D721Med (cell line): ENCODE measurements around the gene GAS6.
"Not testable (repeated sequence)": the region's sequence is repeated elsewhere in the genome, so short reads cannot be mapped to it uniquely, and the experiment has no call there.

Experiments
- DNase-seq: peaks from one replicate; pipeline ENCODE4 v3.0.0; 2011; ENCODE audit warnings: low spot score; ENCODE audit not compliant: insufficient read length
- FAIRE-seq: peaks from 2 replicates; lab custom pipeline; 2011; peaks lifted over from hg19 to GRCh38; lab: Jason Lieb, UNC
- TF ChIP-seq, protein P1 (sequence below): IDR thresholded peaks from 2 replicates; pipeline ENCODE4 v1.5.1; 2012; ENCODE audit warnings: mild to moderate bottlenecking, control low read depth; ENCODE audit not compliant: insufficient read depth; ENCODE audit errors: missing control alignments

The GAS6 gene

DNA sequence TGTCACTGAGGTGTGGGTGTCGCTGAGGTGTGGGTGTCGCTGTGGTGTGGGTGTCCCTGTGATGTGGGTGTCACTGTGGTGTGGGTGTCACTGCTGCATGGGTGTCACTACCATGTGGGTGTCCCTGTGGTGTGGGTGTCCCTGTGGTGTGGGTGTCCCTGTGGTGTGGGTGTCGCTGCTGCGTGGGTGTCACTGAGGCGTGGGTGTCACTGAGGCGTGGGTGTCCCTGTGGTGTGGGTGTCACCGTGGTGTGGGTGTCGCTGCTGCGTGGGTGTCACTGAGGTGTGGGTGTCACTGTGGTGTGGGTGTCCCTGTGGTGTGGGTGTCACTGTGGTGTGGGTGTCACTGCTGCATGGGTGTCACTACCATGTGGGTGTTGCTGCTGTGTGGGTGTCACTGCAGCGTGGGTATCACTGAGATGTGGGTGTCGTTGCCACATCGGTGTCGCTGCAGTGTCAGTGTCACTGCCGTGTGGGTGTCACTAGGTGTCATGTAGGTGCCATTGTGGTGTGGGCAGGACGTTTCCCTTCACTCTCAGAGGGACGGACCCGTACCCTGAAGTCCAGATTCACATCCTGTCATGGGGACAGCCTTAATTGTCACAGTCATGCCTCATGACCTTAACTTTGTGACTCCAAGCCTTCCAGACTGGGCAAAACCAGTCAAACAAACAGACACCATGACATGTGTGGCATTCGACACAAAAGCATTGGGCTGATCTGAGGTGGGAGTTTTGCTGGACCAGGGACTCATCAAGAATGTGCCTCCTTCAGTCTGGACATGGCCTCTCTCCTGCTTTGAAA lies 12.7 kb upstream of the GAS6 start:
- TF ChIP-seq, protein P1, sequence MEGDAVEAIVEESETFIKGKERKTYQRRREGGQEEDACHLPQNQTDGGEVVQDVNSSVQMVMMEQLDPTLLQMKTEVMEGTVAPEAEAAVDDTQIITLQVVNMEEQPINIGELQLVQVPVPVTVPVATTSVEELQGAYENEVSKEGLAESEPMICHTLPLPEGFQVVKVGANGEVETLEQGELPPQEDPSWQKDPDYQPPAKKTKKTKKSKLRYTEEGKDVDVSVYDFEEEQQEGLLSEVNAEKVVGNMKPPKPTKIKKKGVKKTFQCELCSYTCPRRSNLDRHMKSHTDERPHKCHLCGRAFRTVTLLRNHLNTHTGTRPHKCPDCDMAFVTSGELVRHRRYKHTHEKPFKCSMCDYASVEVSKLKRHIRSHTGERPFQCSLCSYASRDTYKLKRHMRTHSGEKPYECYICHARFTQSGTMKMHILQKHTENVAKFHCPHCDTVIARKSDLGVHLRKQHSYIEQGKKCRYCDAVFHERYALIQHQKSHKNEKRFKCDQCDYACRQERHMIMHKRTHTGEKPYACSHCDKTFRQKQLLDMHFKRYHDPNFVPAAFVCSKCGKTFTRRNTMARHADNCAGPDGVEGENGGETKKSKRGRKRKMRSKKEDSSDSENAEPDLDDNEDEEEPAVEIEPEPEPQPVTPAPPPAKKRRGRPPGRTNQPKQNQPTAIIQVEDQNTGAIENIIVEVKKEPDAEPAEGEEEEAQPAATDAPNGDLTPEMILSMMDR: no peak
- FAIRE-seq: no peak
- DNase-seq: no peak

DNA sequence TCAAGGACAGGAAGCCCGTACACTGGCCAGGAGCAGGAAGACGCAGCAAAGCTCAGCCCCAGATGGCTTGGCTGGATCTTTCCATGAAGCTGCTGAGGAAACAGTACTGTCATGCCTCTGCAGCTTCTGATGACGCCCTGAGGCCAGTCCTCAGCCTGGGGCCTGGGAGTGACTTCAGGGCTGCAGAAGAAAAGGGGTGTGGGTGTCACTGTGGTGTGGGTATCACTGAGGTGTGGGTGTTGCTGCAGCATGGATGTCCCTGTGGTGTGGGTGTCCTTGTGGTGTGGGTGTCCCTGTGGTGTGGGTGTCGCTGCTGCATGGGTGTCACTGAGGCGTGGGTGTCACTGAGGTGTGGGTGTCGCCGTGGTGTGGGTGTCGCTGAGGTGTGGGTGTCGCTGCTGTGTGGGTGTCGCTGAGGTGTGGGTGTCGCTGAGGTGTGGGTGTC lies 12.0 kb upstream of the GAS6 start:
- DNase-seq: no peak
- no peak for FAIRE-seq

DNA sequence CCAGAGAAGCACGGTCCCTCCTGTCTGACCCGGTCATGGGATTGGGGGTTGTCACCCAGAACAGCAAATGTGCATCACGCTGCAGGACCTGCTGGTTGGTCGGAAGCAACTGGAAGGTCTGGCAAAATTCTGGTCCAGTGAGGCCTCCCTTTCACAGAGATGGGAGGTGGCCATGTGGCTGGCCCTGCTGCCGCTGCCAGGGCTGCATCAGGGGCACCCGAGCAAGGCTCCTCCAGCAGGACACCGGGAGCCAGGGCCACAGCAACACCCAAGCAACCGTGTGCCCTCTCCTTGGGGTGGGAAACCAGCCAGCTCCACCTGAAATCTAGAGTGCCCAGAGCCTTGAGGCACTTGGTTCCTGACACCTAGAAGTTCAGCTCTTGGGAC lies 11.5 kb upstream of the GAS6 start:
- no peak for DNase-seq
- TF ChIP-seq, protein P1: no peak
- no peak for FAIRE-seq

More for the DNA sequence above, 12.0 kb upstream of the GAS6 start:
- TF ChIP-seq, protein P1: no peak

DNA sequence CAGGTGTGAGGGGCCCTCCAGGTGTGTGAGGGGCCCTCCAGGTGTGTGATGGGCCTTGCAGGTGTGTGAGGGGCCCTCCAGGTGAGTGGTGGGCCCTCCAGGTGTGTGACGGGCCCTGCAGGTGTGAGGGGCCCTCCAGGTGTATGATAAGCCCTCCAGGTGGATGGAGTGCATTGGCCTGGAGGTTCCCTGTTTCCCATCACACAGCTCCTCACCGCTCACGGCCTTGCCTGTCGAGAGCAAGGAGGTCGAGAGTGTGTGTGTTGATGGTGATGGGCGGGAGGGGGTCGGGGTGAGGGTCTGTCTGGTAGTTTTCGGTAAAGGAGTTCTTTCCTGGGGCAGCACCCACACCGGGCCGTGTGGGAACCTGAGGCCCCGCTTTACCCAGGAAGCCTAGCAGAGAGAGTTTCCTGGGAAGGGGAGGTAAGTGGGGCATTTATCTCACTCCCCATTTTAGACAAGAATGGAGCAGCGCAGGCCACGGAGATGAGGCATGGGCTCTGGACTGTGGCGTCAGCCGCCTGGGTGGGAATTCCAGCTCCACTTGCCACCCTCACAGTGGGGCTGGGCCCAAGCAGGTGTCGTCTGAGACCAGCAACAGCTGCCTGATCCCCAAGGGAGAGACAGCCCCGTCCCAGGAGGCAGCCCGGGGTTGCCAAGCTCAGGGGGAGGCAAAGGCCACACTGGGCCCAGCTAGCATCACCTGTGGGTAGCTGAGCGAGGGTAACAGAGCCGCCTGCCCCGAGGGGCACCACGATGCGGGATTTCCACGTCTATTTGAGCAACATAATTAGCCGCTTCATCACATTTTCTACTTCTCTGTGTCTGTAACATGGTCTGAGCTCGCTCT lies 10.9 kb upstream of the GAS6 start:
- FAIRE-seq: no peak
- TF ChIP-seq, protein P1: no peak
- DNase-seq: no peak

DNA sequence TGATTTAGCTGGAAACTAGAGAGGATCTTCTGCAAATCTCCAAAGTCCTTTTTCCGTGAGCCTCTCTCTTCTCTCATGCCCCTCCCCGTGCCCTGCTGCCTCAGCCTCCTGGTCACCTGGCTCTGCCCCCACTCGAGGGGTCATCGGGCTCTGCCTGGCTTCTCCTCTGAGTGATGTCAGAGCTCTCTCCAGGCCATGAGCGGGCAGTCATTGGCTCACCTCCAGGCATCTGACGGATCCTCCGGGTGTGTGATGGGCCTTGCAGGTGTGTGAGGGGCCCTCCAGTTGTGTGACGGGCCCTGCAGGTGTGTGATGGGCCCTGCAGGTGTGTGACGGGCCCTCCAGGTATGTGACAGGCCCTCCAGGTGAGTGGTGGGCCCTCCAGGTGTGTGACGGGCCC lies 10.3 kb upstream of the GAS6 start:
- DNase-seq: no peak
- no peak for FAIRE-seq
- TF ChIP-seq, protein P1: no peak

DNA sequence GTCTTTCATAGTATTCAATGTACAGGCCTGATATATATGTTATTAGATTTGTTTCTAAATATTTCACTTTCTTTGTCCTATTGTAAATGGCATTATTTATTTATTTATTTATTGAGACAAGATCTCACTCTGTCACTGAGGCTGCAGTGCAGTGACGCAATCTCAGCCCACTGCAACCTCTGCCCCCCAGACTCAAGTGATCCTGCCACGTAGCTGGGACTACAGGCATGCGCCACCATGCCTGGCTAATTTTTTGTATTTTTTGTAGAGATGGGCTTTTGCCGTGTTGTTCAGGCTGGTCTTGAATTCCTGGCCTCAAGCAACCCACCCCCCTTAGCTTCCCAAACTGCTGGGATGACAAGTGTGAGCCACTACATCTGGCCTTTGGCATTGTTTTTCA lies 5.4 kb upstream of the GAS6 start:
- TF ChIP-seq, protein P1: no peak
- no peak for DNase-seq
- no peak for FAIRE-seq

DNA sequence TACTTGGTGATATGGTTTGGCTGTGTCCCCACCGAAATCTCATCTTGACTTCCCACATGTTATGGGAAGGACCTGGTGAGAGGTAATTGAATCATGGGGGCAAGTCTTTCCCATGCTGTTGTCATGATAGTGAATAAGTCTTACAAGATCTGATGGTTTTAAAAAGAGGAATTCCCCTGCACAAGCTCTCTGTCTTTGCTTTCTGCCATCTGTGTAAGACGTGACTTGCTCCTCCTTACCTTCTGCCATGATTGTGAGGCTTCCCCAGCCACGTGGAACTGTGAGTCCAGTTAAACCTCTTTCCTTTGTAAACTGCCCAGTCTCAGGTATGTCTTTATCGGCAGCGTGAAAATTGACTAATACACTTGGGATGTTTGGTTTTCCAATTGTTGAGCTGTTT lies 4.0 kb upstream of the GAS6 start:
- not testable (repeated sequence) for DNase-seq, FAIRE-seq
